Right lobe of liver (tissue), 4 donors: Measurements from ENCODE around the gene UNC13B.

Source experiments
- CTCF ChIP-seq, 4 donors: fragments of 200-600 bp in 3 of 4; fragments of 450-650 bp in 1 of 4; IDR thresholded peaks; one replicate each; pipeline versions ENCODE4 v1.5.1 to v1.8.0; 2016 to 2022; ENCODE audit warnings: antibody characterized with exemption in 4 of 4, mild to moderate bottlenecking in 2 of 4
- POLR2A ChIP-seq: fragments of 450-650 bp; IDR thresholded peaks from one replicate; pipeline ENCODE4 v1.6.1; 2017; ENCODE audit warnings: antibody characterized with exemption, mild to moderate bottlenecking
- donor health status: DM: no; HTN: no; CAD: no.
- donor health status: DM: no; HTN: no; CAD: no.
- donor health status: DM: no; HTN: yes; CAD: no.

GRCh38 chr9:35313460-35313859 is 151.7 kb downstream of the UNC13B start:
- no peak for TF ChIP-seq CTCF (IDR thresholded peaks at IDR 0.05)
- TF ChIP-seq POLR2A, result no peak
